Upper lobe of right lung (tissue), 1 donor: ENCODE data around the gene TM7SF2. TPM values are rescaled to one million over a fixed set of nuclear protein-coding genes. Genes with fewer than 3 reads are reported as not detected.

Source experiments
- ATAC-seq: fragments of 200-7000 bp; cut with Tn5 transposase; one replicate; pipeline ENCODE4 v1.9.1; 2020; ENCODE audit warnings: mild to moderate bottlenecking, moderate library complexity
- DNase-seq: peaks from one replicate; pipeline ENCODE4 v3.0.0-alpha.2; 2020
- H3K27ac ChIP-seq: fragments of 200-600 bp; one replicate; pipeline ENCODE4 v1.8.0; 2022
- H3K27me3 ChIP-seq: fragments of 200-600 bp; one replicate; pipeline ENCODE4 v1.8.0; 2022; ENCODE audit warnings: mild to moderate bottlenecking
- H3K36me3 ChIP-seq: fragments of 200-600 bp; one replicate; pipeline ENCODE4 v1.8.0; 2022
- H3K4me1 ChIP-seq: fragments of 200-600 bp; one replicate; pipeline ENCODE4 v1.8.0; 2022
- H3K4me3 ChIP-seq: fragments of 200-600 bp; one replicate; pipeline ENCODE4 v1.8.0; 2022; ENCODE audit warnings: mild to moderate bottlenecking
- H3K9me3 ChIP-seq: fragments of 200-600 bp; one replicate; pipeline ENCODE4 v1.8.0; 2022
- CTCF ChIP-seq: fragments of 200-600 bp; IDR thresholded peaks from one replicate; pipeline ENCODE4 v1.8.0; 2022; ENCODE audit warnings: antibody characterized with exemption
- intact Hi-C: fragments of 100-400 bp; cut with DNase I; formaldehyde crosslinking; loops from one replicate; pipeline ENCODE4 v1.11.0; 2022
- total RNA-seq: library from RNA; stranded (reverse); fragmentation: NEBNext Ultra II Directional; extraction: Animal tissue kit (Norgen Biotek cat#: 25700); gene quantifications from one replicate; pipeline ENCODE4 v1.2.1, GENCODE V29; 2021
- donor health status: DM: no; HTN: yes; CAD: no; lungs with severe emphysema.

The TM7SF2 gene
- total RNA-seq, 1 donor from 2014 or later: 39.0 TPM

- Histone ChIP-seq H3K4me3 (peak overlapping the region; percentile 90), H3K27me3 (no peaks in the 10 kb centered on the region), H3K4me1 (peaks cover 8% of the 10 kb centered on the region), H3K9me3 (no peaks in the 10 kb centered on the region), H3K36me3 (peaks cover 12% of the 10 kb centered on the region), H3K27ac (peak overlapping the region; percentile 94)
- no peak for DNase-seq
- ATAC-seq: no peak
- TF ChIP-seq CTCF: no peak
- intact Hi-C loops: no loop called here
These were observed 16.2 kb upstream of the TM7SF2 start for GRCh38 chr11:65095427-65095826.

- Histone ChIP-seq H3K4me3 (peak within 1 kb of the TSS; percentile 90), H3K9me3 (no peaks in the 10 kb centered on the region), H3K4me1 (peaks cover 8% of the 10 kb centered on the region), H3K36me3 (peaks cover 12% of the 10 kb centered on the region), H3K27me3 (no peaks in the 10 kb centered on the region), H3K27ac (peak within 1 kb of the TSS; percentile 94)
- intact Hi-C loops: no loop called here
- TF ChIP-seq CTCF: no peak
- ATAC-seq (peak; percentile 96), DNase-seq (peak; percentile 94)
These were observed 15.5 kb upstream of the TM7SF2 start, which contains the start of gene VPS51 for GRCh38 chr11:65095974-65096806. Gene VPS51, plus strand, starts transcription at chr11:65096214. Its CDS starts 37 bp downstream, at chr11:65096251.

GRCh38 chr11:65096926-65097325, 14.7 kb upstream of the TM7SF2 start:
- no peak for DNase-seq
- H3K4me3 ChIP-seq: peak overlapping the region; percentile 90
- intact Hi-C loops: no loop called here
- no peaks in the 10 kb centered on the region for H3K27me3 ChIP-seq
- H3K9me3 ChIP-seq: no peaks in the 10 kb centered on the region
- no peak for TF ChIP-seq CTCF
- H3K27ac ChIP-seq: peak overlapping the region; percentile 94
- H3K36me3 ChIP-seq: peaks cover 12% of the 10 kb centered on the region
- ATAC-seq: no peak
- H3K4me1 ChIP-seq: peaks cover 8% of the 10 kb centered on the region

- no peak for ATAC-seq
- peak overlapping the region; percentile 48 for H3K27ac ChIP-seq
- no peaks in the 10 kb centered on the region for H3K9me3 ChIP-seq
- intact Hi-C loops: no loop called here
- DNase-seq: no peak
- H3K4me1 ChIP-seq: peaks cover 8% of the 10 kb centered on the region
- no peaks in the 10 kb centered on the region for H3K27me3 ChIP-seq
- no peak overlapping the region for H3K4me3 ChIP-seq
- TF ChIP-seq CTCF: no peak
- peaks cover 12% of the 10 kb centered on the region for H3K36me3 ChIP-seq
These were observed 10.9 kb upstream of the TM7SF2 start for GRCh38 chr11:65100674-65101350.

- Histone ChIP-seq H3K4me3 (no peak overlapping the region), H3K27ac (peak overlapping the region; percentile 48), H3K27me3 (no peaks in the 10 kb centered on the region), H3K4me1 (peaks cover under 1% of the 10 kb centered on the region), H3K9me3 (no peaks in the 10 kb centered on the region), H3K36me3 (peaks cover 16% of the 10 kb centered on the region)
- no peak for TF ChIP-seq CTCF
- ATAC-seq: peak; percentile 56
- intact Hi-C loops: no loop called here
- no peak for DNase-seq
These were observed 9.3 kb upstream of the TM7SF2 start for GRCh38 chr11:65102142-65103095.
